GM23248 (cell line): ENCODE data around the gene NLRP9. TPM values are rescaled to one million over a fixed set of nuclear protein-coding genes. Genes with fewer than 3 reads are reported as not detected.
"Not testable (repeated sequence)": the region's sequence is repeated elsewhere in the genome, so short reads cannot be mapped to it uniquely, and the experiment has no call there.

Experiments
- DNase-seq: peaks from one replicate; pipeline ENCODE4 v3.0.0-alpha.2; 2015
- H2AFZ ChIP-seq: fragments of 200-600 bp; sonication (generic); 2 replicates; pipeline ENCODE4 v1.6.1; 2016; ENCODE audit warnings: antibody characterized with exemption
- H3F3A ChIP-seq: fragments of 200-600 bp; sonication (generic); 2 replicates; pipeline ENCODE4 v1.6.1; 2016; ENCODE audit warnings: mild to moderate bottlenecking, antibody characterized with exemption, mixed run types; ENCODE audit not compliant: insufficient read depth
- H3K27ac ChIP-seq: fragments of 200-600 bp; sonication (generic); 2 replicates; pipeline ENCODE4 v1.5.1; 2016; ENCODE audit warnings: mild to moderate bottlenecking
- H3K27me3 ChIP-seq: fragments of 200-600 bp; sonication (generic); replicated peaks from 2 replicates; pipeline ENCODE4 v1.6.1; 2016; ENCODE audit warnings: mild to moderate bottlenecking; ENCODE audit not compliant: insufficient read depth
- H3K36me3 ChIP-seq: fragments of 200-600 bp; sonication (generic); 2 replicates; pipeline ENCODE4 v1.6.1; 2016; ENCODE audit warnings: low read depth, mild to moderate bottlenecking
- H3K4me1 ChIP-seq: fragments of 200-600 bp; sonication (generic); 2 replicates; pipeline ENCODE4 v1.6.1; 2016; ENCODE audit warnings: mild to moderate bottlenecking; ENCODE audit not compliant: insufficient read depth
- H3K4me2 ChIP-seq: fragments of 200-600 bp; sonication (generic); one replicate; pipeline ENCODE4 v1.6.1; 2016; ENCODE audit warnings: mild to moderate bottlenecking; ENCODE audit not compliant: unreplicated experiment
- H3K4me3 ChIP-seq: fragments of 200-600 bp; sonication (generic); 2 replicates; pipeline ENCODE4 v1.5.1; 2016; ENCODE audit warnings: mild to moderate bottlenecking
- H3K79me2 ChIP-seq: fragments of 200-600 bp; sonication (generic); 2 replicates; pipeline ENCODE4 v1.6.1; 2016; ENCODE audit warnings: mild to moderate bottlenecking; ENCODE audit not compliant: insufficient read depth
- H3K9ac ChIP-seq: fragments of 200-600 bp; sonication (generic); 2 replicates; pipeline ENCODE4 v1.6.1; 2016; ENCODE audit warnings: mild to moderate bottlenecking
- H3K9me2 ChIP-seq: fragments of 200-600 bp; sonication (generic); 2 replicates; pipeline ENCODE4 v1.6.1; 2016; ENCODE audit warnings: mixed run types, mild to moderate bottlenecking, moderate library complexity; ENCODE audit not compliant: insufficient read depth
- H3K9me3 ChIP-seq: fragments of 200-600 bp; sonication (generic); one replicate; pipeline ENCODE4 v1.6.1; 2017; ENCODE audit warnings: low read depth
- H4K20me1 ChIP-seq: fragments of 200-600 bp; sonication (generic); 2 replicates; pipeline ENCODE4 v1.6.0; 2016; ENCODE audit not compliant: insufficient read depth
- EZH2 ChIP-seq: fragments of 200-600 bp; sonication (generic); IDR thresholded peaks from 2 replicates; pipeline ENCODE4 v1.6.1; 2018; ENCODE audit warnings: antibody characterized with exemption, mild to moderate bottlenecking; ENCODE audit not compliant: insufficient read depth, poor library complexity, severe bottlenecking
- EZH2phosphoT487 ChIP-seq: fragments of 200-600 bp; sonication (generic); IDR thresholded peaks from 2 replicates; pipeline ENCODE4 v1.6.1; 2018; ENCODE audit warnings: antibody characterized with exemption, moderate library complexity, mild to moderate bottlenecking, low read depth; ENCODE audit not compliant: insufficient read depth
- WGBS, 2 experiments: methylation state at CpG; one replicate each; pipeline ENCODE4 v1.1.6; 2015 to 2017; ENCODE audit warnings: low lambda C conversion rate in 2 of 2, low coverage in 1 of 2; ENCODE audit errors: missing lambda C conversion rate in 2 of 2; 5-methylcytosine and 5-hydroxymethylcytosine counted together
- in situ Hi-C: fragments of 300-500 bp; cut with MboI; formaldehyde crosslinking; loops from 2 replicates; pipeline ENCODE4 v1.15.0; 2020
- polyA plus RNA-seq: library from polyadenylated mRNA; unstranded; fragments of >200 nt; fragmentation: Nextera tagmentation; extraction: Ambion mirVana; gene quantifications from 2 replicates; pipeline ENCODE4 v1.2.1, GENCODE V29; 2016
- total RNA-seq: library from RNA; depleted of rRNA; stranded (reverse); fragments of >200 nt; shearing (Covaris generic); gene quantifications from 2 replicates; pipeline ENCODE4 v1.2.3, GENCODE V29; 2014; rRNA removed

Gene NLRP9
- total RNA-seq (not detected in 2 replicates), polyA plus RNA-seq (not detected in 2 replicates)

DNA sequence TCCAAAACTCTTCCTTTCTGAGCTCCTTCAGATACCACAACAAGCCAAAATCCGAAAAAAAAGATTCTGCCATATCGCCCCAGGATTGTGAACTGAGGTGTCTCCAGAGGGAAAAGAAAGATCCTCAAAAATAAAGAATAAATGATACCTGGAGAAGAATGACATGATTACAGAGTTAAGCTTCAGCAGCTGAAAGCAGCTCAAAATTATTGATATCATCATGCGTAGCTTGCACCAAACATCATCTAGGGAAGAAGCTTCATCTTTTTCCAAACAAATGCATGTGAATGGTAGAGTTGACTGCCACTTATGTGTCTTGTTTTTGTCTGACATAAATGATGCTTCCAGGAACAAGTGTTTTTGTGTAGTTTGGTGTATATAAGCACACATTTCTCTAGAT lies at the start of gene NLRP9:
NLRP9 (minus strand) TSS at position 101 of the 400 bp plus-strand sequence; CDS start at position 73, 28 bp downstream.
- H3F3A ChIP-seq: no peaks in the 10 kb centered on the region
- H3K27ac ChIP-seq: no peak within 1 kb of the TSS
- H3K9ac ChIP-seq: no peak within 1 kb of the TSS
- no peaks in the 10 kb centered on the region for H3K4me1 ChIP-seq
- H3K36me3 ChIP-seq: no peaks in the 10 kb centered on the region
- no peak for DNase-seq
- no peaks in the 10 kb centered on the region for H3K27me3 ChIP-seq
- H3K9me2 ChIP-seq: no peaks in the 10 kb centered on the region
- no peaks in the 10 kb centered on the region for H4K20me1 ChIP-seq
- H3K79me2 ChIP-seq: no peaks in the 10 kb centered on the region
- WGBS, 2 experiments: 32 to 40% methylated on average over 3 of the region's 3 CpGs
- in situ Hi-C loops: no loop called here
- no peak within 1 kb of the TSS for H2AFZ ChIP-seq
- H3K4me2 ChIP-seq: no peak within 1 kb of the TSS
- H3K9me3 ChIP-seq: no peaks in the 10 kb centered on the region
- TF ChIP-seq EZH2phosphoT487 (no peak), EZH2 (no peak)
- no peak within 1 kb of the TSS for H3K4me3 ChIP-seq

DNA sequence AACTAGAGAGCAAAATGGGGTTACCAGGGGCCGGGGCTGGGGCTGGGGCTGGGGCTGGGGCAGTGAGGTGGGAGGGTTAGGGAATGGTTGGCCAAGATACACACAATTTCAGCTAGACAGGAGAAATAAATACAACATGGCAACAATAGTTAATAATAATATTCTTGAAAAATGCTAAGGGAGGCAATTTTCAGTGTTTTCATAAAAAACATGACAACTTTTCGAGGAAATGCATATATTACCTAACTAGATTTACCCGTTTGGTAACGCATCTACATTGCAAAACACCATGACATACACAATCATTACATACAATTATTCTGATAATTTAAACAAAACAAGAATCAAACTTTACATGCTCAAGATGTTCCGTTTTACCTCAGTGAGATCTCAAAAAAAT lies 42.9 kb upstream of the NLRP9 start:
- Histone ChIP-seq H3F3A (no peaks in the 10 kb centered on the region), H2AFZ (no peak overlapping the region), H3K27me3 (no peaks in the 10 kb centered on the region), H3K4me2 (no peak overlapping the region), H3K4me3 (no peak overlapping the region), H4K20me1 (no peaks in the 10 kb centered on the region), H3K27ac (no peak overlapping the region), H3K9ac (no peak overlapping the region), H3K9me3 (no peaks in the 10 kb centered on the region), H3K36me3 (no peaks in the 10 kb centered on the region), H3K9me2 (no peaks in the 10 kb centered on the region), H3K4me1 (no peaks in the 10 kb centered on the region), H3K79me2 (no peaks in the 10 kb centered on the region)
- 18 to 24% methylated on average over 5 of the region's 5 CpGs for WGBS, 2 experiments
- no peak for DNase-seq
- TF ChIP-seq EZH2phosphoT487 (no peak), EZH2 (no peak)
- in situ Hi-C loops: no loop called here

DNA sequence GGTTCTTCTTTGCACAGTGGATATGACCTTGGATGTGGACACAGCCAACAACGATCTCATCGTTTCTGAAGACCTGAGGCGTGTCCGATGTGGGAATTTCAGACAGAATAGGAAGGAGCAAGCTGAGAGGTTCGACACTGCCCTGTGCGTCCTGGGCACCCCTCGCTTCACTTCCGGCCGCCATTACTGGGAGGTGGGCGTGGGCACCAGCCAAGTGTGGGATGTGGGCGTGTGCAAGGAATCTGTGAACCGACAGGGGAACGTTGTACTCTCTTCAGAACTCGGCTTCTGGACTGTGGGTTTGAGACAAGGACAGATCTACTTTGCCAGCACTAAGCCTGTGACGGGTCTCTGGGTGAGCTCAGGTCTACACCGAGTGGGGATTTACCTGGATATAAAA lies 40.1 kb upstream of the NLRP9 start:
- Histone ChIP-seq H3F3A (no peaks in the 10 kb centered on the region), H3K27me3 (no peaks in the 10 kb centered on the region), H3K9me3 (no peaks in the 10 kb centered on the region), H3K4me2 (no peak overlapping the region), H2AFZ (no peak overlapping the region), H3K9ac (no peak overlapping the region), H3K27ac (no peak overlapping the region), H3K79me2 (no peaks in the 10 kb centered on the region), H3K4me3 (no peak overlapping the region), H3K4me1 (no peaks in the 10 kb centered on the region), H4K20me1 (no peaks in the 10 kb centered on the region), H3K36me3 (no peaks in the 10 kb centered on the region), H3K9me2 (no peaks in the 10 kb centered on the region)
- TF ChIP-seq EZH2phosphoT487 (no peak), EZH2 (no peak)
- in situ Hi-C loops: no loop called here
- no peak for DNase-seq
- WGBS, 2 experiments: 37 to 42% methylated on average over 16 of the region's 16 CpGs

DNA sequence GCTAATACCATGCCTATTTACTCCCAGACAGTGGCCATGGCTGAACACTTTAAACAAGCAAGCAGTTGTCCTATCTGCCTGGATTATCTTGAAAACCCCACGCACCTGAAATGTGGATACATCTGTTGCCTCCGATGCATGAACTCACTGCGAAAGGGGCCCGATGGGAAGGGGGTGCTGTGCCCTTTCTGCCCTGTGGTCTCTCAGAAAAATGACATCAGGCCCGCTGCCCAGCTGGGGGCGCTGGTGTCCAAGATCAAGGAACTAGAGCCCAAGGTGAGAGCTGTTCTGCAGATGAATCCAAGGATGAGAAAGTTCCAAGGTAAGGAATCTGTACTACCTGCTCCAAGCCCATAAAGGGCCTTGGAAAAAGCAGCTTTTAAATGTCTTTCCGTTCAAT lies 39.3 kb upstream of the NLRP9 start:
- 24 to 30% methylated on average over 7 of the region's 7 CpGs for WGBS, 2 experiments
- H3K9me2 ChIP-seq: no peaks in the 10 kb centered on the region
- no peak for DNase-seq
- no peak overlapping the region for H3K9ac ChIP-seq
- H3K4me3 ChIP-seq: no peak overlapping the region
- no peak overlapping the region for H3K4me2 ChIP-seq
- no peaks in the 10 kb centered on the region for H3F3A ChIP-seq
- no peak for TF ChIP-seq EZH2phosphoT487
- no peak for TF ChIP-seq EZH2
- no peaks in the 10 kb centered on the region for H3K4me1 ChIP-seq
- in situ Hi-C loops: no loop called here
- H4K20me1 ChIP-seq: no peaks in the 10 kb centered on the region
- no peak overlapping the region for H3K27ac ChIP-seq
- no peaks in the 10 kb centered on the region for H3K9me3 ChIP-seq
- no peak overlapping the region for H2AFZ ChIP-seq
- no peaks in the 10 kb centered on the region for H3K79me2 ChIP-seq
- H3K27me3 ChIP-seq: no peaks in the 10 kb centered on the region
- no peaks in the 10 kb centered on the region for H3K36me3 ChIP-seq

DNA sequence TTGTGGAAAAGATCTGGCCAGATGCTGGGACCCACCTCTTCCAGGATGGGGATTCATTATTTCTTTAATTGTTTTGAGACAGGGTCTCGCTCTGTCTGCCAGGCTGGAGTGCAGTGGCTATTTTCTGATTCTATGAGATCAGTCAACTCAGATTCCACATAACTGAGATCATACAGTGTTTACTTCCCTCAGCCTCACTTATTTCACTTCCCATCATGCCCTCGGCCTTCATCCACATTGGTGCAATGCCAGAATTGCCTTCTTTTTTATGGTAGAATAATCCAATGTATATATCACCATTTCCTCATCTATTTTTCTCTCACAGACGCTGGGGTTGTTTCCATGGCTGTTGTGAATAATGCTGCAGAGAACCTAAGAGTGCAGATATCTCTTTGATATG lies 31.4 kb upstream of the NLRP9 start:
- H3K27ac ChIP-seq, H3K9me3 ChIP-seq, H3K4me2 ChIP-seq, DNase-seq, H3K36me3 ChIP-seq, H2AFZ ChIP-seq, H3F3A ChIP-seq, H3K9me2 ChIP-seq, H3K9ac ChIP-seq, H4K20me1 ChIP-seq, H3K79me2 ChIP-seq, H3K27me3 ChIP-seq, H3K4me1 ChIP-seq, H3K4me3 ChIP-seq, in situ Hi-C loops: not testable (repeated sequence)
- 3 to 5% methylated on average over 3 of the region's 3 CpGs for WGBS, 2 experiments

DNA sequence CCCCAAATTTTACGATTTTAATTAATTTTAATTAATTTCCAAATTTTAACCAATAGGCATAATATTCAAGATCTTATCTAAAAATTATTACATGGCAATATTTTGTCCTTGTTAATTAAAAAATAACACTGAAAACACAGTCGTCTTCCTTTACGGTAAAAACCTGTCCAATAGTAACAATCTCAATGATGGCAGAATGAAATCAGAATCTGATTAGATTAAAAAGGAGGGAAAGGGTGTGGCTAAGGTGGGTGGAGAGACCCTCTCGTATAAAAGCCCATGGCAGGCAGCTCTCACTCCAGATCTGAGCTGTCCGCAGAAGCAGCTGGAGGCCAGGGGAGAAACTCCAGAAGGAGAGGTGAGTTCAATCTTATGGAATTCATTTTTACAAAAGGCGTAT lies 30.6 kb upstream of the NLRP9 start, which contains the start of gene RFPL4AL1:
RFPL4AL1 (plus strand) TSS at position 301 of the 400 bp plus-strand sequence. CDS start 2,687 bp downstream, outside the sequence.
- H3K27ac ChIP-seq, DNase-seq, H3K79me2 ChIP-seq, H4K20me1 ChIP-seq, H3K36me3 ChIP-seq, H3K4me2 ChIP-seq, H3K9ac ChIP-seq, H3K9me3 ChIP-seq, H3K27me3 ChIP-seq, H3K4me3 ChIP-seq, in situ Hi-C loops, H2AFZ ChIP-seq, H3K9me2 ChIP-seq, H3K4me1 ChIP-seq, H3F3A ChIP-seq: not testable (repeated sequence)
- 38 to 45% methylated on average over 6 of the region's 6 CpGs for WGBS, 2 experiments
